IPS-NIHi11 (cell line): ENCODE data around the gene MRPL10.
A peak's percentile ranks its signal among the peaks of the same experiment; 100 is the strongest.

Experiments
- DNase-seq: peaks from one replicate; pipeline ENCODE4 v3.0.0; 2012; ENCODE audit warnings: mixed read lengths, low spot score

MRPL10 gene

GRCh38 chr17:47831003-47831933 is at the start of gene MRPL10, which contains the start of gene LRRC46:
MRPL10 (minus strand) TSS chr17:47831541; CDS start chr17:47831511, 30 bp downstream.
LRRC46 (plus strand) TSS chr17:47831670; CDS start chr17:47831990, 320 bp downstream.
- DNase-seq: peak; percentile 99

DNA sequence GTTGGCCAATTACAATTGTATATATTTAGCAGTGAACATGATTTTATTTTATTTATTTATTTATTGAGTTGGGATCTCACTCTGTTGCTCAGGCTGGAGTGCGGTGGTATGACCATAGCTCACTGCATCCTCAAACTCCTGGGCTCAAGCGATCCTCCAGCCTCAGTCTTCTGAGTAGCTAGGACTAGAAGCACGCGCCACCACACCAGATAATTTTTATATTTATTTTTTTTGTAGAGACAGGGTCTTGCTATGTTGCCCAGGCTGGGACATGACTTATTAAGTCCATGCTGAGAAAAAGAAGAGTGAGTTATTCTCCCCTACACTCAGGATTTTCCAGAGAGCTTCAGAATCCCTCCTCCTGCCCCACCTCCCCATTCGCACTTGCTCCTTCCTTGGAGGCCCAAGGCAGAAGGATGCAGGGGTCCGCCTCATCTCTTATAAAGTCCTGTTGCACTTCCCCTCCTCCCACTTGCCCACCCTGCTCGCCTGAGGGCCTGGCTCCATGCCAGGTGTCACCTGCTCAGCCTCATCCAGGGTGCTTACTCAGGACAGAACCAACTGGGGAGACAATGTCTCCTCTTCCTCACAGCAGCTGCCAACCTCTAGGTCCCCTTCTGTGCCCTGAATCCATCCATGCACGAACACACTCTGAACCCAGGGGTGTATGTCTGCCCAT is 48.6 kb upstream of the MRPL10 start:
- no peak for DNase-seq

GRCh38 chr17:47879028-47879585 is 47.8 kb upstream of the MRPL10 start:
- DNase-seq: no peak

- DNase-seq: no peak
Measured at GRCh38 chr17:47878203-47879027, 47.1 kb upstream of the MRPL10 start.

DNA sequence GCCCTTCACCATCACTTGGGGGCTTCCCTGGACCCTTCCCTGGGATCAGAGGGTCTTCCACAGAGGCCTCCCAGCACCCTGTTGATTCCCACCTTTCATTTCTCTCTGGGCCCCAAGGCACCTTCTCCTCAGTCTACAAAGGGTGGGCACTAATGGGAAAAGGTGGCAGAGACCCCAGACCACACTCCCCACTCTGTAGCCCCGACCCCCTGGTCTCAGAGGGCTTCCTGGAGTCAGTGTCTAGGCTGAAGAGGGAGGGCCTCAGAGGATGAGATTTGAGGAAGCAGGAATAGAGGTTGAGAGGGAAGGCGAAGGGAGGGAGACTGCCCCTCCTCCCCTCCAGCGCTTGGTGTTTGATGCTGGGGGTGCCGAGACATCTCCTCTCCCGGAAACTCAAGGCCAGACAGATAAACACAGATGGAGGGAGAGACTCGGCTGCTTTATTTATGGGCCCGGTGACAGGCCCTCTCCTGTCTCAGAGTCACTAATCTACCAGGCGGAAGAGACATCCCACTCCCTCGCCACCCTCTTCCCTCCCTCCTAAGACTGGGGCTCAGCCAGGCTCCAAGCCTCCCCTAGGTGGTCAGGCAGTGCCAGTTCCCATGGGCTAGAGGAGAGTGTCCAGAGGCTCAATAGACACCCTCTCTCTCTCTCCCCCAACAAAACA is 46.2 kb upstream of the MRPL10 start:
- no peak for DNase-seq

DNA sequence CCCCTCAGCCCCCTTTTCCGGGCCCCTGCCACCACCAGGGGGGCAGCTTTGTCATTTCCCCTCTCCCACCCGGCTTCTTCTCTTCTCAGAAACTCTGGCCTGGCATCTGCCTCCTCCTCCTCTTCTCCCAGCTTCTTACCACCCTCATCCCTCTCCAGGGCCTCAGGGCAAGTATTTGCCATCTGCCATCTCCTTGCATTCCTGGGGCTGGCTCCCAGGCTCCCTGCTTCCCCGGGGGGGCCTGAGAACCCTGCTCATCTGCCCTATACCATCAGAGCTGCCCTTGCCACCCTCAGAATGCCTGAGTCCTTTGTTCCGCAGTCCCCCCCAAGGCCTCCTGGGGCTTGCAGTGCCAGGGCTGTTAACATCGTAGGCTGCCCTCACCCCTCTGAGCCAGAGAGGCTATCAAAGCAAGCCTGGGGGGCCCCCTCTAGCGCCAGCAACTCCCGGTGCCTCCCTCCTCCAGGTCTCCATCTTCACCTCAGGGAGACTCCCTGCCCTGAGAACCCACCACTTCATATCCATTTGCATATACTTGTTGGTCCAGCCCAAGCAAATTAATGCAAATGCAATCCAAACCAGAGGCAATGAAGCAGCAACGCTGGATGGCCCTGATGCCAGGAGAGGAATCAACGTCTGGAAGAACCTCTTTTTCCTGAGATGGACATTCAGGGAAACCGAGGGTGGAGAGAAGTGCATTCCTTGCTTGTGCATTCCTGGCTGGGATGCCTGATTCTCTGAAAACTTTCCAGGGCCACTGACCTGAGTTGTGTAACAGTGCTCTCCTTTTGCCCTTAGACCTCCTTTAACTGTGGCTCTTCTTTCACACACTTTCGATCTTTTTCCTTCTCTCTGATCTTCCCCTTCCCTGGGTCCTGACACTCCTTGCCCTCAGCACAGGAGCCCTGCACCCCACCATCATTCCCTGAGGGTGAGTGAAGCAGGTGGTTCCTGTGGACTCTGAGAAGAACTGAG is 44.0 kb upstream of the MRPL10 start:
- DNase-seq: no peak

DNA sequence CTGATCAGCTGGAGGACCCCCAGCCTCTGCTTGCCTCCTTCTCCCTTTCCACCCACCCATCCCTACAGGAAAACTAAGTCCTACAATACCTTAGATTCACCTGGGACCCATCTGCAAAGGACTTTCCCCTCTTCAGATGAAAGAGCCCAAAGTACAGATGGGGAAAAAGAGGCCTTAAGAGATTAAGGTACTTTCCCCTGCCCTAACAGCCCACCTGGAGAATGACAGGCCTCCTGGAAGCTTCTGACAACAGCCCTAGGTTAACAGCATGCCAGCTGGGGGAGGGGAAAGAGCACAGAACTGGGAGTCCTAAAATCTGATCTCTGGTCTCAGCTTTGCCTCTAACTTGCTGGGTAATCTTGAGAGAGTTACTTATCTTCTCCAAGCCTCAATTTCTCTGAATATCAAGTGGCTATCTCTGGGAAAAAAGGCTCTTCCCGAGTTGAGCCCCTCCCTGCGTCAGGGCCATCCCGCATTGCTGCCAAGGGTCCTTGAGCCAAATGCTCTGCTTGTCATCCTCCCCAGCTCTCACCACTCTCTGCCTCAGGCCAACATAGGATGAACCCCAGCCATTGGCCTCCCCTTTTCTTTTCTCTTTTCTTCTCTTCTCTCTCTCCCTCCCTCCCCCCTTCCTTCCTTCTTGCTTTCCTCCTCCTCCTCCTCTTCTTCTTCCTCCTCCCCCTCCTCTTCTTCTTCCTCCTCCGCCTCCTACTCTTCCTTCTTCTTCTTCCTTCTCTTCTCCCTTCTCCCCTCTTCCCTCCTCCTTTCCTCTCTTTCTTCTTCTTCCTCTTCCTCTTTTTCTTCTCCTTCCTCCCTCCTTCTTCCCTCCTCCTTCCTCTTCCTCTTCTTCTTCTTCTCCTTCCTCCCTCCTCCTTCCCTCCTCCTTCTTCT is 42.1 kb upstream of the MRPL10 start:
- no peak for DNase-seq

GRCh38 chr17:47872651-47873161 is 41.4 kb upstream of the MRPL10 start:
- DNase-seq: peak; percentile 35

DNA sequence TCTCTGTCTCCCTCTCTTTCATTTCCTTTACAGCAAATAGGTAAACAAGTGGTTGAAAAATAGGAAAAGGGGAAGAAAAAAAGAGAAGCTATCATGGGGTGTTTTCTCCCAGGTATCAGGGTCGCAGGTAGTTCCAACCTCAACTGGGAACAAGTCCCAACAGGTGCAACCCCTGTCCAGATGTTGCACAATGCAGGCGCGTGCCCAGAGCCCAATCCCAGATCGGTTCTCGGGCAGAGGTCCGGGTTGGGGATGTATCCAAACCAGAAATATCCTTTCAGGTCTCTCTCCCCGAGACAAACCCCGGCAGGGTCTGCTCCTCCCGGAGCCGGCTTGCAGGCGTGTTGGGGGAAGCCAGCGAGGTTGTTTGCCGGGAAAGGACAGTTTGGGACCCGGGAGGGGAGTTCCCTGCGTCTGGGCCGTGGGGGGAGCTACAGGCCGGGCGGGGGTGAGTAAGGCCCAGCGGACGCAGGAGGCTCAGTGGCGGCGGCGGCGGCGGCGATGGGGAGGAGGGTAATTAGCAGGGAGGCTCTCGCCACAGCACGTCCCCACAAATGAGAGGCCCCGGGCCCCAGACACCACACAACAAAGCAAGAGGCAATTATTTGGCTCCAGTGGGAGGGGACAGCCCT is 40.8 kb upstream of the MRPL10 start:
- DNase-seq: peak; percentile 53

- DNase-seq: no peak
Measured at GRCh38 chr17:47871048-47871447, 39.7 kb upstream of the MRPL10 start.

GRCh38 chr17:47870056-47870455 is 38.7 kb upstream of the MRPL10 start:
- DNase-seq: no peak

DNA sequence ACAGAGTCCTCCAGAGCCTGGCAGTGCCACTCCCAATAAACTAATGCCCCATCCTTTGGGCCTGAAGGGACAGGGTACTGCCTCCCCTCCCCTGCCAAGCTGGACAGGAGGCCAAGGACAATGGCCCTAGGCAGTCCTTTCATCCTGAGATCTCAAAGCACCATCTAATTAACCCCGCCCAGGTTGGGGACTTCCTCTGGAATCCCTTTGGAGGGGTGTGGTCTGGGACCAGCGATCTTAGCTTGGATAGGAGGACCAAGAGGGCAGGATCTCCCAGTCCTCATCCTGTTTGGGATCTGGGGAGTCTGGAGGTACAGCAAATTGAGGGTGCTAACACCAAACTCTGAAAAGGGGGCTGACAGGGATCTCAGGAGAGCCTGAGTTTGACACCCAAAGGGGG is 37.8 kb upstream of the MRPL10 start:
- no peak for DNase-seq

GRCh38 chr17:47867813-47868533 is 36.6 kb upstream of the MRPL10 start:
- DNase-seq: no peak

DNA sequence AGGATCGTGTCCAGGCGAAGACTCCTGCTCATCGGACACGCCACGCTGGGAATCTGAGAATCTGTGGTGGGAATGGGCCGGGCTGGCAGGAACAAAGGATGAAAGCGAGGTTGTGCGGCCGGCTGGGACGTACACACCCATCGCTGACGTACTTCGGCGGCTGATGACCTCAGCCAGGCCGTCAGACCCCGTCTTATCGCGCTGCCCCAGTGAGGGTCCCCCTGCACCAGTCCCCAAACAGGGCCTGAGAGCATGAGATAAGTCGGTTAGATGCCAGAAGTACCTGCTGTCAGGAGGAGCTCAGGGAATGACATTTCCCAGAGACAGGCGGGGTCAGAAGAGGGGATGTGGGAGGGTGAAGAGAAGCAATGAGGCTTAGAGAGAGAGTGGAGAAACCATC is 35.6 kb upstream of the MRPL10 start:
- DNase-seq: no peak

GRCh38 chr17:47864791-47865216 is 33.5 kb upstream of the MRPL10 start:
- DNase-seq: no peak

DNA sequence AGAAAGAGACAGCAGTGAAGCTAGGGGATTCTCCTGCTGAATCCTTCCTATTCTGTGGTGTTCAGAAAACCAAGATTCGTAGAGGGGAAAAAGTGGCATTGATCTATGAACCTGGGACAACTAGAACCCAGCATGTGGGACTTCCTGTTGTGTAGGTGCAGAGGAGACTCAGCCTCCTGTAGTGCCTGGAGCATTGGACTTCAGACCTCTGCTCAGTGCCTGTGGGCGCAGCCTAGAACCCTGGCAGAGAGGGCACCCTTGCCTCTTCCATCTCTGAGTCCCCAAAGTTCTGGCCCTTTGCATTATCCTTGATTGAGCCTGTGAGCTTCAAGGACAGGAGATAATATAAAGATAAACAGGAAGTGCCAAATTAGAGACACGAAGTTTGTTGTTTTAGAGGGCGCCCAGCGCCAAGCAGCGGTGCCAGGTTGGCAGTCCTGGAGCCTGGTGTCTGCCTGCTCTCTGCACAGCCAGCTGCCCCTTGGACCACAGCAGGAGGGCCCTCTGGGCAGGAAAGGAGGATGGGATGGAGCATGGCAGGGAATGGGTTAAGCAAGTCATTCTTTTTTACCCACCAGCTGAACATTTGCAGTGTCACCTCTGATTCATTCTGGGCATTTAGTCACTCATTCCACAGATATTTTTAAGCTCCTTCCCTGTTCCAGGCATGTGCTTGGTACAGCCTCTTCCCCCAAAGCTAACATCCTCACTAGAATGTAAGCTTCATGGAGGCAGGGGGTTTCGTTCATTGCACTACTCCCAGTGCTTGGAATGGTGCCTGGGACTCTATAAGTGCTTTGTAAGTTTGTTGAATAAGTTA is 31.5 kb upstream of the MRPL10 start:
- no peak for DNase-seq

- DNase-seq: no peak
Measured at GRCh38 chr17:47860386-47860785, 29.0 kb upstream of the MRPL10 start.
